ENCODE results near the gene SSPN. TPM values are rescaled to one million over a fixed set of nuclear protein-coding genes. Genes with fewer than 3 reads are reported as not detected.

Gene SSPN
- total RNA-seq, 4 donors from 2014 or later: 13.9 to 27.3 (median 20.1) TPM

GRCh38 chr12:26297396-26298070 is 102.2 kb downstream of the SSPN start:
- TF ChIP-seq CTCF (IDR thresholded peaks at IDR 0.05; ENCODE audit: low read depth): no peak

GRCh38 chr12:26298785-26299621 is 103.6 kb downstream of the SSPN start:
- no peak for TF ChIP-seq CTCF (IDR thresholded peaks at IDR 0.05; ENCODE audit: low read depth)

GRCh38 chr12:26299751-26300150 is 104.4 kb downstream of the SSPN start:
- TF ChIP-seq CTCF (IDR thresholded peaks at IDR 0.05; ENCODE audit: low read depth): no peak

Other genes with a start within 250 kb of the SSPN start
- 10 to 100 TPM; 40.1 to 66.1 (median 48.2) TPM for gene RASSF8, start 236.9 kb upstream of the SSPN start, total RNA-seq
- 10 to 100 TPM in 3 of 4 donors, 1 to 10 TPM in 1; 9.2 to 21.8 (median 18.3) TPM for gene BHLHE41, start 70.5 kb upstream of the SSPN start, total RNA-seq